Activated CD4-positive, alpha-beta memory T cell treated with anti-CD3 and anti-CD28 coated beads, Interleukin-2, amount 10 ng/mL, durations not matched to agents 7 days and 5 days (primary cell): ENCODE measurements around the gene NCAM2. TPM values are rescaled to one million over a fixed set of nuclear protein-coding genes. Genes with fewer than 3 reads are reported as not detected.

Experiments used
- CTCF ChIA-PET: fragments of 350-600 bp; sonication (Branson Sonifier 250); formaldehyde crosslinking; loops from one replicate; lab custom pipeline; 2021; ENCODE audit warnings: antibody characterized with exemption, inconsistent platforms; lab: Charles Lee
- POLR2A ChIA-PET: fragments of 350-600 bp; sonication (Branson Sonifier 250); formaldehyde crosslinking; loops from one replicate; lab custom pipeline; 2021; ENCODE audit warnings: antibody characterized with exemption; lab: Charles Lee
- DNase-seq: peaks from one replicate; pipeline ENCODE4 v3.0.0-alpha.2; 2020
- H3K27ac Mint-ChIP-seq: one replicate; pipeline ENCODE4 v1.8.0; 2021; ENCODE audit warnings: mild to moderate bottlenecking, mixed read lengths
- H3K27me3 Mint-ChIP-seq: one replicate; pipeline ENCODE4 v1.8.0; 2021; ENCODE audit warnings: mixed read lengths
- H3K36me3 Mint-ChIP-seq: one replicate; pipeline ENCODE4 v1.8.0; 2021; ENCODE audit warnings: low read depth, mixed read lengths
- H3K4me1 Mint-ChIP-seq: one replicate; pipeline ENCODE4 v1.8.0; 2021; ENCODE audit warnings: mixed read lengths
- H3K4me3 Mint-ChIP-seq: one replicate; pipeline ENCODE4 v1.8.0; 2021; ENCODE audit warnings: mild to moderate bottlenecking, mixed read lengths
- H3K9me3 Mint-ChIP-seq: one replicate; pipeline ENCODE4 v1.8.0; 2021; ENCODE audit warnings: mixed read lengths
- total RNA-seq, 2 experiments: library from RNA; stranded (reverse); gene quantifications; one replicate each; pipeline ENCODE4 v1.2.3, GENCODE V29; 2021

NCAM2 gene
- total RNA-seq, 2 experiments from 2014 or later = not detected

DNA sequence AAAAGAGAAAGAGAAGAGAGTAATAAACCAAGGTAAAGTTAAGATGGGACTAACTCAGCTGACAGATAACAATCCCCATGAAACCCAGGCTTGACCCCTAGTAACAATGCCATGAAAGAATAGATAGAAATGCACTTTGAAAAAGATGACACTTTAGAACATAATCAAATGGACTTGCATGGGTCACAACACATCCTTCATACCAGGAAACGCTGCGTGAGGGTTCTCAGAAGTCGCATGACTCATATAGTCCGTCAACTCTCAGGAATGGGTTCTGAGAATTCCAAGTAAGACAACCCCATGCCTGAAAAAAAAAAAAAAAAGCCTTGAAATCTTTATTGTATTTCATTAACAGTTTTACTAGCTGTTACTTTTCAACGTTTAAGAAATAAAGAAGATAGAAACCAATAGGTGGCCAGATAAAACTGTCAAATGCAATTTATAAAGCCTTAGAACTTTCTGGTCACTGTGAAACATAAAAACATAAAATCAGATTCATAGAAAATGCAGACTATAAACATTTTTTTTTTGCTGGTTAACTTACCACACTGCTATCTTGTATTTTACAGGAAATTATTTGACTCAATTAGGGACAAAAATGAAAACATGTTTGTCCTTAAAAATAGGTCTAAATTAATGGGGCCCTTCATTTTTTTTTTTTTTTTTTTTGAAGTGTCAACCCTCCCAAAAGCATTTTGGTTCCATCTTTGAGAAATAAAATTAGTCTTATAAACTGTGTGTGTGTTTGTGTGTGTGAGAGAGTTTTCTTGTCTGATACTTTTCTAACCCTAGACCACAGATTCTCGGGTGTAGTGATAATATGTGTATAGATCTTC, 202.1 kb downstream of the NCAM2 start:
- POLR2A ChIA-PET = no interaction called here
- peak overlapping the region; percentile 47 for H3K4me3 Mint-ChIP-seq
- peaks cover 3% of the 10 kb centered on the region for H3K36me3 Mint-ChIP-seq
- CTCF ChIA-PET = no interaction called here
- H3K27ac Mint-ChIP-seq = peak overlapping the region; percentile 81
- H3K4me1 Mint-ChIP-seq = peaks cover 30% of the 10 kb centered on the region
- H3K27me3 Mint-ChIP-seq = no peaks in the 10 kb centered on the region
- DNase-seq = peak; percentile 62
- H3K9me3 Mint-ChIP-seq = peaks cover 6% of the 10 kb centered on the region

DNA sequence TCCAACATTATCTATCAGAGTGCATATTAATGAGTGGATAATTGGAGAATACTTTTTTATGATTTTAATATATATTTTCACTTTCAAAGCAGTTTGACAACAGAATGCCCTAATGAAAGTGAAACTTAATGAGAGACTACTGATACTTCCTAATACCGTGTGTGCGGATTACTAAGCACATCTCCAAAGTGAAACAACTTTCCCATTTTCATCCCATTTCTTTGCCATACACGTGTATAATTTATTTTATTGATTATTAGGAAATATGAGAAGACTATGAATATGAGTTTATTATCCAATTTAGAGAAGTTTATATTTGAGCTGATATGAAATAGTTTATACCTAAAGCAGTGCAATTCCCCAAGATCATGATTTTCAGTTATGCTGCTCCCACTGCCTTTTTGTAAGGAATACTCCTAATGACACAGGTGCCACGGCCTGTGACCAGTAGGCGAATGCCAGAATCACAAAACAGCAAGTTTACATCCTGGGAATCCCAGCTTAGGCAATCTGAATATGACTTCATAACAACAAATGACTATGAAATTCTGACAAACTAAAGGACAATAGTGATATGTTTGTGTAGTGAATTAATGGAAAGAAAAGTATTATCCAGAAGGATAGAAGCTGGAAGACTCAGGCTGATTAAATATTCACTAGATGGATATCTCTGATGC, 202.9 kb downstream of the NCAM2 start:
- Mint-ChIP-seq H3K27ac (peak overlapping the region; percentile 81), H3K27me3 (no peaks in the 10 kb centered on the region), H3K36me3 (peaks cover 3% of the 10 kb centered on the region), H3K4me1 (peaks cover 30% of the 10 kb centered on the region), H3K4me3 (peak overlapping the region; percentile 23), H3K9me3 (peaks cover 6% of the 10 kb centered on the region)
- POLR2A ChIA-PET = no interaction called here
- CTCF ChIA-PET = no interaction called here
- no peak for DNase-seq

DNA sequence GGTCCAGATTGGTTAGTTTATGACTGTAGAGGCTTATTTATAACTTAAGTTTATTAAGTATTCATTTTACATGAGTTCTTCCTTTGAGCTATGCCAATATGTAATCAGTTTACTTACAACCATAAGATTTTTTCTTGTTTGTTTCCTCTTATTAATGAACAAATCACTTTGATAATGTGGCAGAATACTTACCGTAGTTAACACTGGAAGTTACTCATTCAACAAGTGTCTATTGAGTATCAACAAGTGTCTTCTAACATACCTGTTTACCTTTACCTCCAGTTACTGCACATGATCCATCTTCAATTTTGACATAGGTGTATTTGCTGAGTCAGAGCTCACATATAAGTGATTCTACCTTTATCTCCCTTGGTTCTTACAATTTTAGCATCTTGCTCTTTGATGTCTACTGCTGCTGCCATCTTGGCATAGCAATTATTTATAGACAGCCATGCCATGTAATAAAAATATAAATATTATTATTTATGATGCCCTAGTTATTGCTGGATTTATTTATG, 205.7 kb downstream of the NCAM2 start:
- H3K9me3 Mint-ChIP-seq = peaks cover 4% of the 10 kb centered on the region
- CTCF ChIA-PET = no interaction called here
- H3K27ac Mint-ChIP-seq = no peak overlapping the region
- POLR2A ChIA-PET = no interaction called here
- no peak overlapping the region for H3K4me3 Mint-ChIP-seq
- peaks cover 21% of the 10 kb centered on the region for H3K4me1 Mint-ChIP-seq
- no peaks in the 10 kb centered on the region for H3K27me3 Mint-ChIP-seq
- DNase-seq = no peak
- H3K36me3 Mint-ChIP-seq = peaks cover 3% of the 10 kb centered on the region

DNA sequence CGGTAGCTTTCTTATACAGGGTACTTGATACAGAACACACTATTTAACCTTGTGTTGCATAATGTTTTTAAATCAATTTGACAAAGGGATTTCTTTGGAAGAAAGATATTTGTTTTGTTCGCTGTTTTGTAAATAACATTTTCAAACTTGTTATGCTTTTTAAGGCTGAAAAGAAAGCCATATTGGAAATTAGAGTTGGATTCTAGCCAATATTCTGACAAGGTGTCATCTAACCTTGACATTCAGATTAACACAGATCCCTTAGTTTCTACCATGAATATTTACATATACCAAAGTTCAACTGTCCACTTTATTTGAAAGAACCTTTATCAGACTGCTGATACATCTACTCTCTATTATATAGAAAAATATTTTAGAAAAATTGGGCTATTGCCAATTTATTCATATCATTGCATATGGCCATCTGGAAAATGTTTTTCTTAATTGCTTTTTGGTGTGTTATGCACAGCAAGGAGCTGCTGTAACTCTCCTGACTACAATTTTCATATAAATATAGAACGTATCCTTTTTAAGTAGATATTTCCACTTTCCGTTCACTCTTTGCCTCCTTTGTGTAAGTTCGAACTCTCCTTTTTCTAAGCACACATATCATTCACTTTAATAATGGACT, 206.3 kb downstream of the NCAM2 start:
- H3K27ac Mint-ChIP-seq = no peak overlapping the region
- H3K36me3 Mint-ChIP-seq = no peaks in the 10 kb centered on the region
- ChIA-PET POLR2A (no interaction called here), CTCF (no interaction called here)
- H3K4me3 Mint-ChIP-seq = no peak overlapping the region
- H3K27me3 Mint-ChIP-seq = no peaks in the 10 kb centered on the region
- no peak for DNase-seq
- peaks cover 15% of the 10 kb centered on the region for H3K4me1 Mint-ChIP-seq
- peaks cover 3% of the 10 kb centered on the region for H3K9me3 Mint-ChIP-seq

DNA sequence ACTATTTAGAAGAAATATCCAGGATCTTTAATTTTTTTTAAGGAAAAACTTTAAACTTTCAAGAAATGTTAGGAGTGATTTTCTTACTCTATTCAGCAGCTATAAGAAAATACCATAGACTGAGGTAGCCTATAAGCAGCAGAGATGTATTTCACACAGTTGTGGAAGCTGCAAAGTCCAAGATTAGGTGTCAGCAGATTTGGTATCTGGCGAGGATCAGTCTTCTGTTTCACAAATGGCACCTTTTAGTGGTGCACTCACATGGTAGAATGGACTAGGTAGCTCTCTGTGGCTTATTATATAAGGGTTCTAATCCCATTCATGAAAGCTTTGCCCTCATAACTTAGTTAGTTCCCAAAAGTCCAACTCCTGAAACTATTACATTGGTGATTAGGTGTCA, 207.4 kb downstream of the NCAM2 start:
- Mint-ChIP-seq H3K4me1 (peaks cover 7% of the 10 kb centered on the region), H3K4me3 (no peak overlapping the region), H3K27me3 (no peaks in the 10 kb centered on the region), H3K9me3 (peaks cover 6% of the 10 kb centered on the region), H3K36me3 (no peaks in the 10 kb centered on the region), H3K27ac (no peak overlapping the region)
- no peak for DNase-seq
- ChIA-PET POLR2A (no interaction called here), CTCF (no interaction called here)

DNA sequence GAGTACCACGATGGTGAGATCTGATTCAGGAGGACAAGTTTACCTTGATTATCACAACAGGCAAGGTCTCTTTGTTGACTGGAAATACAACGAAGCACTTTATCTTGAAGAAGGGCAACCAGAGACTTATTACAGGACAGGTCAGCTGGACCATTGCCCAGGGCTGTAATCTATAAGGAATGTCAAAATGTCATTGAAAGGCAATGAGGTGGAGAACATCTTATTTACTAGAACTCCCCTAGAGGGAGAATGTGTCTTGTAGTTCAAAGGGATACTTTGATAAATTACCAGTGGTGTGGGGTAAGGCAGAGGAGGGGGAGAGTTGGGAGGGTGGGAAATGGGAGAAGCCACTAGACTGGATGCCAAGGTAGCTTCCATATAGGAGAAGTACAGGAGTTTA, 212.3 kb downstream of the NCAM2 start:
- Mint-ChIP-seq H3K4me1 (no peaks in the 10 kb centered on the region), H3K36me3 (no peaks in the 10 kb centered on the region), H3K9me3 (peaks cover 8% of the 10 kb centered on the region), H3K4me3 (no peak overlapping the region), H3K27ac (no peak overlapping the region), H3K27me3 (no peaks in the 10 kb centered on the region)
- no peak for DNase-seq
- ChIA-PET CTCF (no interaction called here), POLR2A (no interaction called here)

DNA sequence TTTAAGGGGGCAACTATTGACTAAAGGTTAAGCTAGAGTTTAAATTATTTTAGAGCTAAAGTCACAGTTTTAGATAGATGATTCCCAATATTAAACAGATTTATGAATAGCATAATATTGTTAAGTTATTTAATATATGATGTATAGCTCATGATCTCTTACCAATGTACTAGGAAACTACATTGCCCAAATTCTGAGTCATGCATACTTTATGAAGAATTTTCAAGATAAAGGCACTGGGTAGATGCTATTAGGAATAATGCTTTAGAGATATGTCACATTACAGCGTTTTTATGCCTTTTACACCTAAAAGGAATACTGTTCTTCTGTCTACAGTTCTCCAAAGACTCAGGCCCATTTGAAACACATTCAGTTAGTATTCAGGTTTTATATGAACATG, 215.1 kb downstream of the NCAM2 start:
- POLR2A ChIA-PET = no interaction called here
- Mint-ChIP-seq H3K9me3 (peaks cover 11% of the 10 kb centered on the region), H3K27me3 (no peaks in the 10 kb centered on the region), H3K27ac (no peak overlapping the region), H3K4me1 (no peaks in the 10 kb centered on the region), H3K36me3 (no peaks in the 10 kb centered on the region), H3K4me3 (no peak overlapping the region)
- DNase-seq = no peak
- CTCF ChIA-PET = no interaction called here

DNA sequence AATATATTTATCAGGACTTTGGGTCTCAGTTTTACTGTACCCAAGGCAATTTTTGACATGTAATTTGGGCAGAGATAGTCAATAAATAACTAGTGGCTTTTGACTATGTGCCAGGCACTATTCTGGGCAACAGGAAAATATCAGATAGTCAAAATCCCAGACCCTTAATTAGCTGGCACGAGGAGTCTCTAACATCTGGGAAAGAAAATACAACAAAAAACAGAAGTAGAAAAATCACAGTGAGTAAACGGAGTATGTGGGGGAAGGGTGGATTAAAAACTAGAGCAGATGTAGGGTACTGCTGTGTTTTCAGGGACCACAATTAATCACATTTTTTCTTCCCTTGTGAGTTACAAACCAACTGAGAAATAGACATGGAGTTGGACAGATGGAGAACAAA, 217.8 kb downstream of the NCAM2 start:
- DNase-seq = no peak
- Mint-ChIP-seq H3K27me3 (no peaks in the 10 kb centered on the region), H3K4me1 (no peaks in the 10 kb centered on the region), H3K9me3 (peaks cover 6% of the 10 kb centered on the region), H3K36me3 (no peaks in the 10 kb centered on the region), H3K27ac (no peak overlapping the region), H3K4me3 (no peak overlapping the region)
- POLR2A ChIA-PET = no interaction called here
- CTCF ChIA-PET = no interaction called here

DNA sequence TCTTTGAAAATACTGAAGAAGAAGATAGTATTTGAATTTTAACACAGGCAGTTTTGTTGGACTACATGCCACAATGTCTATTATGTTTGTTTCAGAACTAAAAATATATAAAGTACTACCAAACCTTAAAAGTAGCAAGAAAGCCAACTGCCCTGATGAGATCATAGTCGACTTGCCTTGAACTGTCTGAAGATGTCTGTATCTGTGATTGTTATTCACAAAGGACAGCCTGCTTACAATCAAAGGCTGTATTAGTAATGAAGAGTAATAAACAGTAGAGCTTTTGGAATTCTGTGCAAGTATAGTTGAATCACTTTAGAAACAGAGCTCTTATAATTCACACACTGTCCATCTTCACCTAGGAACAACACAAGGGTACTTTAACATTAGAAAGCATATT, 228.3 kb downstream of the NCAM2 start:
- Mint-ChIP-seq H3K27me3 (no peaks in the 10 kb centered on the region), H3K4me1 (no peaks in the 10 kb centered on the region), H3K36me3 (no peaks in the 10 kb centered on the region), H3K9me3 (no peaks in the 10 kb centered on the region), H3K27ac (no peak overlapping the region), H3K4me3 (no peak overlapping the region)
- DNase-seq = no peak
- ChIA-PET CTCF (no interaction called here), POLR2A (no interaction called here)

DNA sequence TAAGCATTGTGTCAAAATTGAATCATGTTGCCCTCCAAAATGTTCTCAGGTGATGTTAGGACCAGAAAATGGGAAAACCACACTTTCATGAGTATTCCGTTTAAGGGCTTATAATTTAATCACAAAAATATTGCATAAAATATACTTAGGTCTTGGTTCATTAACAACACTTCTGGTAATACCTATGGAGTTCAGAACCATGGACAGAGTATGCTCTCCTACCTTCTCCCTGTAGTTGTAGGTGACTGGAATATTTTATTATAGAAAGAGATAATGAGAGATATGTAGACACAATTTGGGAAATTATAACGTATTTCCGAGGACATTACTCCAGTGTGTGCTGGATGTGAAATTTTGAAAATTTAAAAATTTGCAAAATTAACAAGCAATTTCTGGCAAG, 232.5 kb downstream of the NCAM2 start:
- Mint-ChIP-seq H3K27ac (no peak overlapping the region), H3K4me3 (no peak overlapping the region), H3K27me3 (no peaks in the 10 kb centered on the region), H3K9me3 (no peaks in the 10 kb centered on the region), H3K4me1 (no peaks in the 10 kb centered on the region), H3K36me3 (no peaks in the 10 kb centered on the region)
- CTCF ChIA-PET = no interaction called here
- POLR2A ChIA-PET = no interaction called here
- DNase-seq = no peak

DNA sequence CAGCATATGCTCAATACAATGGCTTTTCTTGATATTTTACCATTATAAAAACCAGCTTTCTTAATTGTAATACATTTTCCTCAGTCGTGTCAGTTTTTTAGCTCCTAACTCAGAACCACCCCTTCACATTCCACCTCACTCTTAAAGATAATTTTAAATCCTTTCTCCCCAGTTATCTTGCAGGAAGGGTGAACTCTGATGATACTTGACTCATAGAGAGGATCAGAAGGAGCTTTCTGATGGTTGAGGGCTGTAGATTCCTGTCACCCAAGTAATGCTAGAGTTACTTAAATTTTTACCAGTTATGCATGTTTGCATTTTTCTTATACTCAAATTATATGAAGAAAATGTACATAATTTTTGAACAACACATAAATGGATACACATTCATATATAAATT, 233.7 kb downstream of the NCAM2 start:
- Mint-ChIP-seq H3K27ac (no peak overlapping the region), H3K4me1 (no peaks in the 10 kb centered on the region), H3K4me3 (no peak overlapping the region), H3K27me3 (no peaks in the 10 kb centered on the region), H3K9me3 (no peaks in the 10 kb centered on the region), H3K36me3 (no peaks in the 10 kb centered on the region)
- no peak for DNase-seq
- CTCF ChIA-PET = no interaction called here
- POLR2A ChIA-PET = no interaction called here

DNA sequence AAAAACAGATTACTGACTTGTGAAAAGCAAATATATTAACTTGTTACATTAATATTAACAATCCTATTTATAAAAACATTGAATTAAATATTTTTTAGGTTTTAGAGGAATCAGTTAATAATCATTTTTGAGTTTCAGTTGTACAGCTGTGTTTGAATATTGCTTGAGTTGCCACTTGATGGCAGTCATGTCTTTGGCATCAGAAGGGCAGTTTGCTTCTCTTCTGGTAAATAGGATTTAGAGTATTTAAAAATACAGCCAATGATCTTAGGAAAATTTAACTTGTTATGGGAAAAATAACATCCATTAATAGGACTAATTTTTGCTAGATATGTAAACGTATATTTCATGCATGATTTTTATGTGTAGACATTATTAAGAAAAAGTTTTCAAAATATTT, 234.1 kb downstream of the NCAM2 start:
- CTCF ChIA-PET = no interaction called here
- POLR2A ChIA-PET = no interaction called here
- H3K9me3 Mint-ChIP-seq = no peaks in the 10 kb centered on the region
- no peaks in the 10 kb centered on the region for H3K27me3 Mint-ChIP-seq
- no peaks in the 10 kb centered on the region for H3K36me3 Mint-ChIP-seq
- no peak overlapping the region for H3K27ac Mint-ChIP-seq
- H3K4me1 Mint-ChIP-seq = no peaks in the 10 kb centered on the region
- H3K4me3 Mint-ChIP-seq = no peak overlapping the region
- DNase-seq = no peak

DNA sequence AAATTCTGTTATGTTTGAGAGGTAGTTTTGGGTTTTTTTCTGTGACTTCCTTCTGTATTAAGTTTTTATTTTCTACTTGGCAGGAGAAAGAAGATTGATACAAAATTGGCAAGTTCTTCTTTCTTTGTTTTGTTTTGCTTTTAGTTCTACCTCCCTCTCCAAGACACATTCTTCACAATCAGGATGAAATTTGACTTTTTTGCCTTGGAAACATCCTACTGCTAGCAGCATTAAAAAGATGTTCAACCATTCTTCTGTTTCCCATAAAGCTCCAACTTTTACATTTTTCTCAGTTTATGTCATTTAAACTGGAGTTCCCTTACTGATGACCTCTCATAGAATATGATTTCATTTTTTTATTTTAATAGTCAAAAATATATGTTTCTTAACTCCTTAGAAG, 234.8 kb downstream of the NCAM2 start:
- POLR2A ChIA-PET = no interaction called here
- Mint-ChIP-seq H3K27ac (no peak overlapping the region), H3K4me1 (no peaks in the 10 kb centered on the region), H3K36me3 (no peaks in the 10 kb centered on the region), H3K27me3 (no peaks in the 10 kb centered on the region), H3K9me3 (no peaks in the 10 kb centered on the region), H3K4me3 (no peak overlapping the region)
- DNase-seq = no peak
- CTCF ChIA-PET = no interaction called here
